ENCODE measurements around the gene HAPLN2. TPM values are rescaled to one million over a fixed set of nuclear protein-coding genes. Genes with fewer than 3 reads are reported as not detected.

The HAPLN2 gene
- total and polyA plus RNA-seq, 2 of the 8 experiments (the other 6 are each of a cell fraction or from before 2014, with no cell fraction given): 0.19 to 0.51 TPM

- TF ChIP-seq MAFK (IDR thresholded peaks at IDR 0.05; ENCODE audit: low read depth, low read length) (no peak), TAF1 (IDR thresholded peaks at IDR 0.05; ENCODE audit: low read depth, low read length) (no peak), KDM4A (IDR thresholded peaks at IDR 0.05; ENCODE audit: low read depth, low read length, severe bottlenecking) (no peak), ATF3 (IDR thresholded peaks at IDR 0.05; ENCODE audit: insufficient read depth, low read depth, low read length) (no peak), RFX5 (IDR thresholded peaks at IDR 0.05; ENCODE audit: borderline replicate concordance, low read depth, low read length) (no peak), KDM5A (IDR thresholded peaks at IDR 0.05; ENCODE audit: low read length) (0 out of 2 replicates have a peak, but pooled peaks have one; percentile 39), POLR2A (IDR thresholded peaks at IDR 0.05; ENCODE audit: control extremely low read depth in 1 of 2, low read depth in 2 of 2, low read length in 2 of 2) (no peak), E2F6 (IDR thresholded peaks at IDR 0.05) (0 out of 2 replicates have a peak, but pooled peaks have one; percentile 34), USF2 (IDR thresholded peaks at IDR 0.05; ENCODE audit: low read length) (no peak), JUN (IDR thresholded peaks at IDR 0.05; ENCODE audit: low read depth, low read length) (no peak), TBP (IDR thresholded peaks at IDR 0.05; ENCODE audit: low read depth, low read length) (no peak)
These were observed 37.9 kb downstream of the HAPLN2 start (continued) for GRCh38 chr1:156656806-156657740.

Measured in H1 (cell line).